ENCODE data around the gene CCDC194.

CCDC194 gene

GRCh38 chr19:17346109-17346671, 47.8 kb downstream of the CCDC194 start (continued):
- peak; percentile 92 for TF ChIP-seq CTCF (tag by site-specific recombination; IDR thresholded peaks at IDR 0.05)
- no peak for TF ChIP-seq SCRT2 (tag by site-specific recombination; IDR thresholded peaks at IDR 0.05)
- peak; percentile 59 for TF ChIP-seq KLF8 (tag by site-specific recombination; IDR thresholded peaks at IDR 0.05)
- TF ChIP-seq KLF16 (tag by site-specific recombination; IDR thresholded peaks at IDR 0.05): 0 out of 2 replicates have a peak, but pooled peaks have one; percentile 44
- no peak for TF ChIP-seq ZNF37A (tag by site-specific recombination; IDR thresholded peaks at IDR 0.05)
- TF ChIP-seq MYNN (tag by site-specific recombination; IDR thresholded peaks at IDR 0.05; ENCODE audit: borderline replicate concordance): no peak
- TF ChIP-seq ZNF544 (tag by site-specific recombination; IDR thresholded peaks at IDR 0.05): no peak
- no peak; the same call in 1 of the 2 replicates for TF ChIP-seq ZNF335 (tag by site-specific recombination; conservative IDR thresholded peaks at IDR 0.05)
- TF ChIP-seq IKZF3 (tag by site-specific recombination; IDR thresholded peaks at IDR 0.05): no peak
- no peak for TF ChIP-seq ZNF600 (tag by site-specific recombination; IDR thresholded peaks at IDR 0.05)
- no peak for TF ChIP-seq ZNF76 (tag by site-specific recombination; IDR thresholded peaks at IDR 0.05; ENCODE audit: borderline replicate concordance, low read depth)
- TF ChIP-seq SETDB1 (IDR thresholded peaks at IDR 0.05; ENCODE audit: insufficient read length, low read length): no peak
- no peak for TF ChIP-seq GLI4 (tag by site-specific recombination; IDR thresholded peaks at IDR 0.05)
- no peak for TF ChIP-seq ZNF404 (tag by site-specific recombination; IDR thresholded peaks at IDR 0.05)
- 0 out of 2 replicates have a peak, but pooled peaks have one; percentile 8 for TF ChIP-seq GLIS1 (tag by site-specific recombination; IDR thresholded peaks at IDR 0.05)
- TF ChIP-seq ZNF518A (tag by site-specific recombination; conservative IDR thresholded peaks at IDR 0.05; ENCODE audit: low read depth): no peak
- TF ChIP-seq ZNF488 (tag by site-specific recombination; IDR thresholded peaks at IDR 0.05): no peak
- TF ChIP-seq ZBTB7A (tag by site-specific recombination; IDR thresholded peaks at IDR 0.05; ENCODE audit: low read depth): no peak
- no peak for TF ChIP-seq ZNF148 (tag by site-specific recombination; IDR thresholded peaks at IDR 0.05; ENCODE audit: borderline replicate concordance)
- TF ChIP-seq ZNF623 (tag by site-specific recombination; IDR thresholded peaks at IDR 0.05): no peak
- no peak for TF ChIP-seq KLF7 (tag by site-specific recombination; IDR thresholded peaks at IDR 0.05; ENCODE audit: borderline replicate concordance)
- TF ChIP-seq ZNF26 (tag by site-specific recombination; IDR thresholded peaks at IDR 0.05): no peak
- TF ChIP-seq ZNF394 (tag by site-specific recombination; IDR thresholded peaks at IDR 0.05; ENCODE audit: borderline replicate concordance): no peak
- TF ChIP-seq ZBTB10 (tag by site-specific recombination; IDR thresholded peaks at IDR 0.05): peak; percentile 76
